Stimulated activated effector memory CD8-positive, alpha-beta T cell treated with anti-CD3 and anti-CD28 coated beads, Interleukin-12 subunit alpha, Interleukin-12 subunit beta, amount 100 ng/mL, for 72 hours (primary cell): ENCODE measurements around the gene PTPRN2.

Experiments used
- ATAC-seq: fragments of 150-1000 bp; cut with Tn5 transposase; 2 replicates; pipeline ENCODE4 v1.10.0; 2021
- DNase-seq, 2 donors: peaks; one replicate each; pipeline ENCODE4 v3.0.0; 2021 to 2022; ENCODE audit warnings: low spot score in 2 of 2
- H3K27ac Mint-ChIP-seq: one replicate; pipeline ENCODE4 v1.8.0; 2022; ENCODE audit warnings: mild to moderate bottlenecking, mixed read lengths
- H3K36me3 Mint-ChIP-seq: one replicate; pipeline ENCODE4 v1.8.0; 2022; ENCODE audit warnings: mild to moderate bottlenecking, mixed read lengths
- H3K4me1 Mint-ChIP-seq: one replicate; pipeline ENCODE4 v1.8.0; 2022; ENCODE audit warnings: mixed read lengths
- H3K4me3 Mint-ChIP-seq: one replicate; pipeline ENCODE4 v1.8.0; 2022; ENCODE audit warnings: mild to moderate bottlenecking, mixed read lengths
- H3K9me3 Mint-ChIP-seq: one replicate; pipeline ENCODE4 v1.8.0; 2022; ENCODE audit warnings: mixed read lengths

PTPRN2 gene

DNA sequence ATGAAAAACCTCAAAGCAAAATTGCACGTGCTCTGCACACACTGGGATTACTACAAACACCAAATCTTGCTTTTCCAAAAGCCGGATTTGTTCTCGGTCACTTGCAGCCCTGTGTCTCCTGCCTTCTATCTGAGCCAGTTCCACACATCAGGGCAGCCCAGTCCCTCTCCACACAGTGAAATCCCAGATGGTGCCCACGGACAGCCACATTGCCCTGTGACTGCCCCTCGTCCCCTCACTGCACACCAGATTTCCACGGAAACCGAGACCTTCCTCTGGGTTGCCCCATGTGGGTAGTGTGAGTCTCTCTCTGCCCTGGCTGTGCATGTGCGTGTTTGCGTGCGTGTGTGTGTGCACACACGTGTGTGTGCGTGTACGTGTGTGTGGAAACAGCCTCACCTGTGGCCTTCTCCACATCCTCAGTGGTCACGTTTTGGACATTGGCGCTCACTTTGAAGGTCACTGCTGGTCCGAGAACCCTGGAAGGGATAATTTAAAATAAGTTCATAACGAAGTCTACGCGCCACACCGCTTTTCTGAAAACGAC, 506.7 kb downstream of the PTPRN2 start:
- no peaks in the 10 kb centered on the region for H3K4me1 Mint-ChIP-seq
- ATAC-seq (no peak), DNase-seq (no peak)
- H3K4me3 Mint-ChIP-seq: no peak overlapping the region
- peaks cover 3% of the 10 kb centered on the region for H3K9me3 Mint-ChIP-seq
- H3K27ac Mint-ChIP-seq: no peak overlapping the region
- no peaks in the 10 kb centered on the region for H3K36me3 Mint-ChIP-seq

DNA sequence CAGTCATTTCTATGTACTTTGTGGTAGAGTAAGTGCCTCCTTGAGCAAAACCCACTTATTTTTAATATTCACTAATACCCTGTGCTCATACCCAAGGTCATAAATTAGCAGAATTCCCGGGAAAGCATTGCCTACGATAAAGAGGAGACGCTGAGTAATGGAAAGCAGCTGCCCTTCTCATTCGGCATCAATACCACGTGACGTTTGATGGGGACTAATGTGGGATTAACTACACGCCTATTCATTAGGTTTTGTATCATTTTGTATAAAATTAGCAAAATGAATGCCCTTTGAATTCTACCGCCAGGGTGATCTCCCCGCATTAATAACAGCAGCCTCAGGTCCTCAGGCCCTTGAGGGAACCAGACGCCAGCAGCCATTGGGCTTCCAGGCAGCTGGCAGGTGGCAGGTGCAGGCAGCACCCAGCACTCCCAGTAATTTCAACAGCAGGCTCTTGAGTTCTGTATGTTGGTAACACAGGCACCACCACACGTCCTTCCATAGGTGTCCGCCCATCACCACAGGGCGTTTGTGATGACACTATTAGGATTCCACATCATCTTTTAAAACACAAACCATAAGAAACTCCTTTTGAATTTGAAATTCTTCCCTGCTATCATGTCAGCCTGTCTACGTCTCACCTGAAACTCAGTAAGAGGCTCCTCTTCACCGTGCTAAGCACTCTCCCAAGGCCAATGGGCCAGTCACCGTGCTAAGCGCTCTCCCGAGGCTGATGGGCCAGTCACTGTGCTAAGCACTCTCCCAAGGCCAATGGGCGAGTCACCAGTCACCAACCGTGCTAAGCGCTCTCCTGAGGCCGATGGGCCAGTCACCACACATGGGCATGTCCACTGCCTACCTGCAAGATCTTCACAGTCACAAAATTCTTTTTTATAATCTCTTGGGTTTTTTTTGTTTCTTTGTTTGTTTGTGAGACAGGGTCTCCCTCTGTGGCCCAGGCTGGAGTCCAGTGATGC, 509.4 kb downstream of the PTPRN2 start:
- Mint-ChIP-seq H3K4me3 (no peak overlapping the region), H3K36me3 (no peaks in the 10 kb centered on the region), H3K9me3 (no peaks in the 10 kb centered on the region), H3K4me1 (no peaks in the 10 kb centered on the region), H3K27ac (no peak overlapping the region)
- DNase-seq (no peak), ATAC-seq (no peak)

DNA sequence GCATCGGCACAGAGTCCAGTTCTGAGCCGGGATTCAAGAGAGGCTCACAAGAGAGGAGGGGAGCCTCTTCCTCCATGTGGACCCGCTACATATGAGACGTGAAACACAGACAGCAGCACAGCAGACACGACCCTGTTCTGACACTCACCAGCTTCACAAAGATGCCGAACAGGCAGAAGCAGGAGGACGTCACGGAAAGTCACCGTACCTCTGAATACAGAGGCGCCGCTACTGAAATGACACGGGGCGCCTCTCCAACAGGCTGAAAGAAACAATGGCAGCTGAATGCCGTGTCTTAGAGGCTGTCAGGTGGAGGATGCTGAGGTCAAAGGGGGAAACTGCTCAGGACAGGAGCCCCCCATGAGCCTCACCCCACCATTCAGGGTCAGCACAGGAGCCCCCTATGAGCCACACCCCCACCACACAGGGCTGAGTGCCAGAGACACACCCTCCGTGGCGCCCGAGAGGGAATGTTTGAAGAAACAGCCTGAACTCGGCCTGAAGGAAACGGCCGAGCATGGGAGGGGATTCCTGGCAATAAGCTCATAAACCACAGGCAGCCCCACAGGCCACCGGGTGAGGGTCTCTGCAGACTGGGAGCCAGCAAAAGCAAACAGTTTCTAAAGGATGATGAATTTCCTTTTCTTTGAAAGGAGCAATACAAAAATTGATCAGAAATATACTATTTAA, 510.3 kb downstream of the PTPRN2 start:
- no peak overlapping the region for H3K27ac Mint-ChIP-seq
- ATAC-seq: no peak
- no peaks in the 10 kb centered on the region for H3K4me1 Mint-ChIP-seq
- peaks cover 2% of the 10 kb centered on the region for H3K9me3 Mint-ChIP-seq
- no peak overlapping the region for H3K4me3 Mint-ChIP-seq
- H3K36me3 Mint-ChIP-seq: no peaks in the 10 kb centered on the region
- no peak for DNase-seq

DNA sequence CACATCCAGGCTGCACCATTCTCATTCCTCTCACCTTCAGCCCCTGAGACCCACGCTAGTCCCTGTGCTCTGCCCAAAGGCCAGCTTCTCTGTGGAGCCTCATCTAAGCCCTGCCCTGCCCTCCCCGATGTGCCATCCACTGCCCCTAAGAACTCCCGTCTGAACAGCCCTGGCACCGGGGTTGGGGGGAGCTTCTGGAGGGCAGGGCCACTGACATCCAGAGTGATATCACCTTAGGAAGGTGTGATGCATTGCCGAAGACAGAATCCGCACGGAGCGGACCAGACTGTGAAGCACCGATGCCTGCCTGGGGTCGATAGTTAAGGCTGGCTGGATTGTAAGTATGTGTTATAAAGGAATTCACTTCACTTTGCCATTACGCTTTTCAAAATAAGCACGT, 511.0 kb downstream of the PTPRN2 start:
- H3K4me1 Mint-ChIP-seq: no peaks in the 10 kb centered on the region
- no peak overlapping the region for H3K27ac Mint-ChIP-seq
- H3K4me3 Mint-ChIP-seq: no peak overlapping the region
- peaks cover 2% of the 10 kb centered on the region for H3K9me3 Mint-ChIP-seq
- no peak for ATAC-seq
- no peak for DNase-seq
- H3K36me3 Mint-ChIP-seq: peaks cover under 1% of the 10 kb centered on the region

GRCh38 chr7:158076215-158076614, 511.4 kb downstream of the PTPRN2 start:
- DNase-seq (no peak), ATAC-seq (no peak)
- H3K4me3 Mint-ChIP-seq: no peak overlapping the region
- no peak overlapping the region for H3K27ac Mint-ChIP-seq
- peaks cover 5% of the 10 kb centered on the region for H3K36me3 Mint-ChIP-seq
- H3K4me1 Mint-ChIP-seq: no peaks in the 10 kb centered on the region
- H3K9me3 Mint-ChIP-seq: peaks cover 2% of the 10 kb centered on the region

GRCh38 chr7:158075633-158076001, 512.0 kb downstream of the PTPRN2 start:
- Mint-ChIP-seq H3K36me3 (peaks cover 6% of the 10 kb centered on the region), H3K27ac (no peak overlapping the region), H3K4me3 (no peak overlapping the region), H3K9me3 (peaks cover 2% of the 10 kb centered on the region), H3K4me1 (no peaks in the 10 kb centered on the region)
- no peak for DNase-seq
- ATAC-seq: no peak

DNA sequence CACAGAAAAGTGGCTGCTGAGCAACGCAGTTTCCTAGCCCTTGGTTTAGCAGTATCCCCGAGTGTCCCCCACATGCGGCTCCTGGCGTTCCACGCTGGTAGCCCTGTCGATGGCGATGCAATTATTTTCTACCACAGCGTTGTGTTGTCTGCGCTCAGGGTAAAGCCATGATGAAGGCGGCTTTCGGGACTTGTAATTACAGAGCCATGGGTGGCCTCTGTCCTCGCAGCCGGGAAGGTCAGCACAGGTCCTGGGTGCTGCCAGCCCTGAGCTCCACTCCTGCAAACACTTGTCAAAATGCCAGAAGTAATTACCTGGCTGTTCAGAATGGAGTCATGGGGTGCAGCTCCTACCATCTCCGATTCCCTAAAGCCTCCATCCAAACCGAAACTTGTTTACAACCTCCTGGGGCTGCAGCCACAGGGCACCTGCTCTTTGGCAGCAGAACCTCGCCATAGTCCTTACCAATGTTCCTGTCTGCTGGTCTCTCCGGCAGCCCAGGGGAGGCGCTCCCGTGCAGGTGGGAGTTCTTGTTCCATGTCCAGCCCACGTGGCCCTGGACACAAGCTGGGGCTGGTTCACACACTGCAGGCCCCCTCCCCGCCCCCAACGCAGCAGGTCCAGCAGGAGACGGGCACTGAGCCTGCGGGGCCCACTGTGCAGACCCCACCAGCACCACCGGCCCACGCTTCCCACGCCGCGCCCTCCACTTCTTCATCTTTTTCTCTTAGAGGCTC, 512.6 kb downstream of the PTPRN2 start:
- ATAC-seq: no peak
- Mint-ChIP-seq H3K36me3 (peaks cover 6% of the 10 kb centered on the region), H3K4me3 (no peak overlapping the region), H3K9me3 (peaks cover 2% of the 10 kb centered on the region), H3K27ac (no peak overlapping the region), H3K4me1 (no peaks in the 10 kb centered on the region)
- DNase-seq: no peak

DNA sequence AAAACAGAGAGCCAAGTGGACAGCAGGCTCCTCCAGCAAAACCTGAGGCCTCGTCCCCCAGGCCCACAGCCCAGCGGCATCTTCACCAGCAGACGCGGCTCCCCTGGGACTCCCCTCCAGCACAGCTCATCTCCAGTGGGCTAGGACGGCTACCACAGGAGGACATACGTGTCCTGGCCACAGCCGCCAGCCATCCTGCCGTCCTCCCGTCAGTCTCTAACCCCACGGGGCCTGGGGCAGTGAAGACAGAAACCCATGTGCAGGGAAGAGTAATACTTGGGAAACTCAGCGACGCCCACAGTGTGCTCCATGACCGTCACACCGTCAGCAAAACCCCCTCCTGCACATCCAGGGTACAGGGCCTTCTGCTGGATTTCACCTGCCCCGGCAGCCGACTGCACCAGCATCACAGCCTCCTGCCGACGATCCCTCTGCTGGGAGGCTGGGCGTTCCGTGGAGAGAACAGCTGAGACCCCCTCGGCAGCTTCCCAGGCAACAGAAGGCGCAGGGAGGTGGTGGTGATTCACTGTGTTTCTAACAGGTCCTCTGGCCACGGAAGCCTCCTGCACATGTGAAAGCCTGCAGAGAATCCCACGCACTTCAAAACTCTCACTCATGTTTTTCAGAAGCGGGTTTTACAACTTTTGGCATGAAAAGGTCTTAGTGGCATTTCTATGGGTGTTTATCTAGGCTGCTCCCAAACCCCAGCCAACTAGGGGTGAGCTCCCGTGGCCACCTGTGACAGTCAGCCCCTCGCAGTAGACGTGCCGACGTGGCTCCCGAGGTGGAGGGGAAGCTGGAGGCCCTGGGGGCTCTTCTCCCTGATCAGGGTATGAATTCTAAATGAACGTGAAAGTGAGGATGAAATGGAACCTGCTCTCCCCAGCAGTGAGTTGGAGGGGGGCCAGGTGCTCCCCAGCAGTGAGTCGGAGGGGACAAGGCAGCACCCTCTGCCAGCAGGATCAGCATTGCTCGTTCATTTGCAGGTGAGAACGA, 513.5 kb downstream of the PTPRN2 start:
- Mint-ChIP-seq H3K27ac (no peak overlapping the region), H3K36me3 (peaks cover 6% of the 10 kb centered on the region)

GRCh38 chr7:158072991-158073730, 514.5 kb downstream of the PTPRN2 start:
- ATAC-seq: no peak
- peaks cover 5% of the 10 kb centered on the region for H3K9me3 Mint-ChIP-seq
- no peak overlapping the region for H3K4me3 Mint-ChIP-seq
- no peaks in the 10 kb centered on the region for H3K4me1 Mint-ChIP-seq
- H3K27ac Mint-ChIP-seq: no peak overlapping the region
- peaks cover 6% of the 10 kb centered on the region for H3K36me3 Mint-ChIP-seq
- no peak for DNase-seq

More for the DNA sequence above, 513.5 kb downstream of the PTPRN2 start:
- Mint-ChIP-seq H3K9me3 (peaks cover 5% of the 10 kb centered on the region), H3K4me1 (no peaks in the 10 kb centered on the region), H3K4me3 (no peak overlapping the region)
- DNase-seq (no peak), ATAC-seq (no peak)

DNA sequence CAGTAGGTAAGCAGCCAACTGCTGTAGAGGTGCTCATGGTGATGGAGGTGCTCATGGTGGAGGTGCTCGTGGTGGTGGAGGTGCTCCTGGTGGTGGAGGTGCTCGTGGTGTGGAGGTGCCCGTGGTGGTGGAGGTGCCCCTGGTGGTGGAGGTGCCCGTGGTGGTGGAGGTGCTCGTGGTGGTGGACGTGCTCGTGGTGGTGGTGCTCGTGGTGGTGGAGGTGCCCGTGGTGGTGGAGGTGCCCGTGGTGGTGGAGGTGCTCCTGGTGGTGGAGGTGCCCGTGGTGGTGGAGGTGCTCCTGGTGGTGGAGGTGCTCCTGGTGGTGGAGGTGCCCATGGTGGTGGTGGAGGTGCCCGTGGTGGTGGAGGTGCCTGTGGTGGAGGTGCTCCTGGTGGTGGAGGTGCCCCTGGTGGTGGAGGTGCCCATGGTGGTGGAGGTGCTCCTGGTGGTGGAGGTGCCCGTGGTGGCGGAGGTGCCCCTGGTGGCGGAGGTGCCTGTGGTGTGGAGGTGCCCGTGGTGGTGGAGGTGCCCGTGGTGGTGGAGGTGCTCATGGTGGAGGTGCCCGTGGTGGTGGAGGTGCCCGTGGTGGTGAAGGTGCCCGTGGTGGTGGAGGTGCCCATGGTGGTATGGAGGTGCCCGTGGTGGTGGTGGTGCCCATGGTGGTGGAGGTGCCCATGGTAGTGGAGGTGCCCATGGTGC, 517.3 kb downstream of the PTPRN2 start:
- no peak overlapping the region for H3K4me3 Mint-ChIP-seq
- H3K4me1 Mint-ChIP-seq: no peaks in the 10 kb centered on the region
- ATAC-seq (no peak), DNase-seq (no peak)
- peaks cover 5% of the 10 kb centered on the region for H3K9me3 Mint-ChIP-seq
- peaks cover 6% of the 10 kb centered on the region for H3K36me3 Mint-ChIP-seq
- no peak overlapping the region for H3K27ac Mint-ChIP-seq

DNA sequence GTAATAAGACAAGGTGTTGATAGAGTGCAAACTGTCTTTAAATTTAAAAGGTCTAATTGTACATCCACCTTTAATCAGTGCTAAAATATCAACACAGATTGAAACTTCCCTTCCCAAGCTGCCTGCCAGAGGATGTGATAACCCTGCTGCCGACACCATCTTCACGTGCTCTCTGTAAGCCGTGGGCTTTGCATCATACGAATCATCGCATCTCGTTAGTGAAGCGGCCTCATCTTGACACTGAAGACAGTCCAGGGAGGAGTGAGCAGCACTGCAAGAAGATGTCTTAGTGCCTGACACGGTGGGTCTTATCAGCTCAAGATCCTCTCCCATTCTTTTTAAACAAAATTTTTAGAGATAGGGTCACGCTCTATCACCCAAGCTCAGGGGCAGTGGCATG, 518.8 kb downstream of the PTPRN2 start:
- H3K4me3 Mint-ChIP-seq: no peak overlapping the region
- H3K27ac Mint-ChIP-seq: no peak overlapping the region
- ATAC-seq: no peak
- DNase-seq: no peak
- H3K4me1 Mint-ChIP-seq: no peaks in the 10 kb centered on the region
- H3K9me3 Mint-ChIP-seq: peaks cover 5% of the 10 kb centered on the region
- H3K36me3 Mint-ChIP-seq: peaks cover 6% of the 10 kb centered on the region

DNA sequence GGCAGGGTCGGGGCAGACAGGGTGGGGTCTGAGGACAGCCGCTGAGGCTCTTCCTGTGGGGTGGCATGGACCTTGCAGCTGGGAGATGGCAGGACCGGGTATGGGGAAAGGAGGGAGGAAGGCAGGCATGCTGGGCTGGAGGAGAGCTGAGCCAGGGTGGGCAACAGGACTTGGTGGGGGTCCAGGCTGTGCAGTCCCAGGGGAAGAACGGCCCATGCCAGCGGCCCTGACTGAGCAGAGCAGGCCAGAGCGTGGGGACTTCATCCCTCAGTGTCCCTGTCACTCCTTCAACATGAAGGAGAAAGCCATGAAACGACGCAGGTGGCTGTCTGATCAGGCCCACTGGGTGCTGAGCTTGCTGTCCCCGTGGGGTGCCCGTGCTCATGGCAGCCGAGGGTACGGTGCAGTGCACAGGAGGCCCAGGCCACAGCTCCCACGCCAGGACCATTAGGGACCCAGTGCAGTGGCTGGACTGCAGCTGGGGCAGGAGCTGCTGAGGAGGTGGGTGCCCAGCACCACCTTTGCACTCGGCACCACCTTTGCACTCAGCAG, 519.6 kb downstream of the PTPRN2 start:
- DNase-seq (no peak), ATAC-seq (peak; percentile 17)
- Mint-ChIP-seq H3K9me3 (peaks cover 5% of the 10 kb centered on the region), H3K4me1 (no peaks in the 10 kb centered on the region), H3K36me3 (peaks cover 6% of the 10 kb centered on the region), H3K27ac (no peak overlapping the region), H3K4me3 (no peak overlapping the region)
